Ectodermal cell (in vitro differentiated cells): ENCODE results near the gene PRKCA.
"Not testable (repeated sequence)": the region's sequence is repeated elsewhere in the genome, so short reads cannot be mapped to it uniquely, and the experiment has no call there.

Experiments
- H3K27ac ChIP-seq: 2 replicates; pipeline ENCODE4 v1.7.0; 2013; ENCODE audit warnings: mild to moderate bottlenecking, low read depth, low read length; ENCODE audit not compliant: insufficient read depth, poor library complexity, severe bottlenecking
- H3K27me3 ChIP-seq: 2 replicates; pipeline ENCODE4 v1.7.0; 2013; ENCODE audit warnings: mild to moderate bottlenecking, low read length; ENCODE audit not compliant: insufficient read depth, control insufficient read depth, poor library complexity, severe bottlenecking
- H3K36me3 ChIP-seq: one replicate; pipeline ENCODE4 v1.7.0; 2013; ENCODE audit warnings: low read length; ENCODE audit not compliant: control insufficient read depth, insufficient read depth
- H3K4me1 ChIP-seq: one replicate; pipeline ENCODE4 v1.7.0; 2013; ENCODE audit warnings: low read length; ENCODE audit not compliant: control insufficient read depth, insufficient read depth
- H3K4me3 ChIP-seq: 2 replicates; pipeline ENCODE4 v1.7.0; 2013; ENCODE audit warnings: low read depth, low read length, control low read depth; ENCODE audit not compliant: insufficient read depth
- H3K9me3 ChIP-seq: 2 replicates; pipeline ENCODE4 v1.7.0; 2013; ENCODE audit warnings: mild to moderate bottlenecking, low read length, moderate library complexity; ENCODE audit not compliant: control insufficient read depth
- WGBS, 2 experiments: methylation state at CpG; one replicate each; pipeline ENCODE4 v1.1.7; 2013; ENCODE audit warnings: missing lambda C conversion rate in 2 of 2; 5-methylcytosine and 5-hydroxymethylcytosine counted together

PRKCA gene

DNA sequence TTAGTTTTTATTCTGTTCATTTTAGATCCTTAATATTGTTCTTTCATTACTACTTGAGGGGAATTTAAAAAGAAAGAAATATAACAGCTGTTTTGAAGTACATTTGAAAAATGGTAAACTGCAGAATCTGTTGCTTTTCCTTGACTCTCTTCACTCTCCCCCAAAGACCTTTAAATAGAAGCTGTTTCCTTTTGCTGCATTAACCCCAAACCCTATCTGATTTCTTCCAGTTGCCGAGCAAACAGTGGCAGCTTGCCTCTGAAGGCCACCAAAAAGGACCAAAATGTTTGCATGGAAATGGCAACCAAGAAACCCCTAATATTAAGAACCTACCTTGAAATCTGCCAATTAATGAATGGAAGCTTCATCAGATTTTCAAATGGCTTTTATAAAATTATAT lies 37.1 kb downstream of the PRKCA start:
- H3K36me3 ChIP-seq: no peaks in the 10 kb centered on the region
- H3K27ac ChIP-seq: no peak overlapping the region
- no peak overlapping the region for H3K4me3 ChIP-seq
- no peaks in the 10 kb centered on the region for H3K27me3 ChIP-seq
- whole genome bisulfite sequencing, 2 experiments: 70 to 85% methylated on average over 1 of the region's 1 CpG
- no peaks in the 10 kb centered on the region for H3K9me3 ChIP-seq
- peaks cover 3% of the 10 kb centered on the region for H3K4me1 ChIP-seq

DNA sequence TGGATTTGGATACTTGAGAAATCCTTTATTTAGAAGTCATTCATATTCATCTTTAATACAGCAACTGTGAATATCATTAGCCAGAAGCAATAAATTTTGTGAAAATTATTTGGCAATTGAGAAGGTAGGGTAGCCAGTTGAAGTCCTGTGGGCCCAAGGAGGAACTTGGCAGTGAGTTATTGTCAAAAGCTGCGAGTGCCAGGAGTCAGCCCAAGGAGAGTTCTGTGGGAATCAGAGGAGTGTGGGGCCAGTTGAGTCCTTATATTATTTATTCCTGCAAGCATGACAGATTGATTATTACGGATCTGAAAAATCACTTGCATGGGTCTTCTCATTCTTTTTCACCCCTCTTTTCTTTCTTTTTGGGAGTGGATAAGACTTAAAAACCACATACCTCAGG lies 38.3 kb downstream of the PRKCA start:
- Histone ChIP-seq H3K27ac (no peak overlapping the region), H3K9me3 (no peaks in the 10 kb centered on the region), H3K36me3 (no peaks in the 10 kb centered on the region), H3K4me3 (no peak overlapping the region), H3K4me1 (peaks cover 3% of the 10 kb centered on the region), H3K27me3 (no peaks in the 10 kb centered on the region)
- 88 to 93% methylated on average over 2 of the region's 2 CpGs for WGBS, 2 experiments

GRCh38 chr17:66341462-66341861 lies 39.0 kb downstream of the PRKCA start:
- H3K4me3 ChIP-seq: no peak overlapping the region

GRCh38 chr17:66342263-66342662 lies 39.9 kb downstream of the PRKCA start:
- H3K4me3 ChIP-seq, H3K9me3 ChIP-seq, H3K27ac ChIP-seq, H3K27me3 ChIP-seq, H3K36me3 ChIP-seq, H3K4me1 ChIP-seq: not testable (repeated sequence)
- WGBS, 2 experiments: 95 to 96% methylated on average over 4 of the region's 4 CpGs

More at GRCh38 chr17:66341462-66341861, 39.0 kb downstream of the PRKCA start:
- no peaks in the 10 kb centered on the region for H3K27me3 ChIP-seq
- H3K9me3 ChIP-seq: no peaks in the 10 kb centered on the region
- peaks cover 3% of the 10 kb centered on the region for H3K4me1 ChIP-seq
- H3K36me3 ChIP-seq: no peaks in the 10 kb centered on the region
- H3K27ac ChIP-seq: no peak overlapping the region
- WGBS, 2 experiments: 96 to 98% methylated on average over 3 to 4 of the region's 4 CpGs

DNA sequence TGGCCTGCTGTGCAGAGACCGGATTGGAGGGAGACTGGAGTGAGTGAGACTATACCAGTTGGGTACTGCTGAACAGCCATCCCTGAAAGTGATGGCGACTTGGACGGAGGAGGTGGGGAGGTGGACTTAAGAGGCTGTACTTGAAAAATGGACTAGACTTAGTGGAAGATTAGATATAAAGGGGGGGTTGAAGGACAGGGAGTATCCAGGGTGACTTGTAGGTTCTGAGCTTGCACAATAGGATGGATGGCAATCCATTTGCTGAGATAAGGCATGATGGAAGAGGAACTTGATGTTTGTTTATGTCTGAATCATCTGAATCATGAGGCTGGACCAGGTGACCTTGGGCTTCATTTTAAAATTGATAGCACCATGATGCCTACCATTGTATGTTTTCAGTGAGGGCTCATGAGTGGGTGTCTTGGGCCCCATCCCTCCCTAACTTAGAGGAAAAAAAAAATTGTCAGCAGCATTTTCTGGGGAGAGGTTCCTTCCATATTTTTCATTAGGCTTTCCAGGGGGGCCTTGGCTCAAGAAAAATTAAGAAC lies 41.2 kb downstream of the PRKCA start:
- H3K27ac ChIP-seq: no peak overlapping the region
- H3K27me3 ChIP-seq: no peaks in the 10 kb centered on the region
- peaks cover 7% of the 10 kb centered on the region for H3K4me1 ChIP-seq
- WGBS, 2 experiments: 96 to 98% methylated on average over 3 of the region's 3 CpGs
- no peaks in the 10 kb centered on the region for H3K36me3 ChIP-seq
- H3K4me3 ChIP-seq: no peak overlapping the region
- no peaks in the 10 kb centered on the region for H3K9me3 ChIP-seq

- 94 to 96% methylated on average over 4 of the region's 4 CpGs for WGBS, 2 experiments
- Histone ChIP-seq H3K27ac (no peak overlapping the region), H3K36me3 (no peaks in the 10 kb centered on the region), H3K9me3 (no peaks in the 10 kb centered on the region), H3K4me3 (no peak overlapping the region), H3K27me3 (no peaks in the 10 kb centered on the region), H3K4me1 (peaks cover 8% of the 10 kb centered on the region)
Observed at GRCh38 chr17:66344473-66344872, 42.1 kb downstream of the PRKCA start.

GRCh38 chr17:66345264-66345663 lies 42.9 kb downstream of the PRKCA start:
- no peaks in the 10 kb centered on the region for H3K27me3 ChIP-seq
- H3K36me3 ChIP-seq: no peaks in the 10 kb centered on the region
- no peaks in the 10 kb centered on the region for H3K9me3 ChIP-seq
- H3K4me1 ChIP-seq: peaks cover 11% of the 10 kb centered on the region
- no peak overlapping the region for H3K4me3 ChIP-seq
- no peak overlapping the region for H3K27ac ChIP-seq
- WGBS, 2 experiments: 69 to 79% methylated on average over 4 of the region's 4 CpGs

- not testable (repeated sequence) for H3K9me3 ChIP-seq, H3K27me3 ChIP-seq, H3K36me3 ChIP-seq, H3K27ac ChIP-seq, H3K4me3 ChIP-seq
- peaks cover 11% of the 10 kb centered on the region for H3K4me1 ChIP-seq
- 94 to 97% methylated on average over 12 of the region's 12 CpGs for whole genome bisulfite sequencing, 2 experiments
Observed at GRCh38 chr17:66345949-66346638, 43.7 kb downstream of the PRKCA start.

DNA sequence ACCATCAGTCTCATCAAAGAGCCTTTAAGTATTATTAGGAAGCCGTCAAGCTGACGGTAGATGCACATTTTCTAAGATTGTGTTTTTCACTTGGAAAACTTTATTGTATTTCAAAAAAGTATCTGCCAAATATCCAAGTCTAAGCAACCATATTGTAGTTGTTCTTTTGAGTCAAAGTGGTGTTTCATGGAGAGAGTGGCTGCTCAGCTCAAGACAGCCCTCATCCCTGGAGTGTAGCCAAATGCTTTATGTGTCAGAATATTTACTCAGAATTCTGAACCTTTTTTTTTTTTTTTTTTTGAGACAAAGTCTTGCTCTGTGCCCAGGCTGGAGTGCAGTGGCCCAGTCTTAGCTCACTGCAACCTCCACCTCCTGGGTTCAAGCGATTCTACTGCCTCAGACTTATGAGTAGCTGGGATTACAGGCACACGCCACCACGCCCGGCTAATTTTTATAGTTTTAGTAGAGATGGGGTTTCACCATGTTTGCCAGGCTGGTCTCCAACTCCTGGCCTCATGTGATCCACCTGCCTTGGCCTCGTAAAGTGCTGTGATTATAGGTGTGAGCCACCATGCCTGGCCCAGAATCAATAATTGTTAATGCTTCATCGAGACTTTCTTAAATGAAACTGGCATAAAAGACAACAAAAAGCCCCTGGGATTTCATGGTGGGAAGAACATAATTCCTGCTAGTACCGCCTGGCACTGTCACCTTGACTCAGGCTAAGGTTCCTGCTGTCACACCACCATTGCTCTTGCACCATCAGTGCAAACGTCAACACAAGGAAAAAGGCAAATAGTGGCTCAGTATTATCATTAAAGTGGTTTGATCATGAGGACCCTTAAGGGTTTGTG lies 45.5 kb downstream of the PRKCA start:
- H3K27me3 ChIP-seq: no peaks in the 10 kb centered on the region
- peaks cover 11% of the 10 kb centered on the region for H3K4me1 ChIP-seq
- no peak overlapping the region for H3K4me3 ChIP-seq
- WGBS, 2 experiments: 90 to 91% methylated on average over 9 to 10 of the region's 10 CpGs
- no peaks in the 10 kb centered on the region for H3K9me3 ChIP-seq
- H3K36me3 ChIP-seq: no peaks in the 10 kb centered on the region
- H3K27ac ChIP-seq: no peak overlapping the region

DNA sequence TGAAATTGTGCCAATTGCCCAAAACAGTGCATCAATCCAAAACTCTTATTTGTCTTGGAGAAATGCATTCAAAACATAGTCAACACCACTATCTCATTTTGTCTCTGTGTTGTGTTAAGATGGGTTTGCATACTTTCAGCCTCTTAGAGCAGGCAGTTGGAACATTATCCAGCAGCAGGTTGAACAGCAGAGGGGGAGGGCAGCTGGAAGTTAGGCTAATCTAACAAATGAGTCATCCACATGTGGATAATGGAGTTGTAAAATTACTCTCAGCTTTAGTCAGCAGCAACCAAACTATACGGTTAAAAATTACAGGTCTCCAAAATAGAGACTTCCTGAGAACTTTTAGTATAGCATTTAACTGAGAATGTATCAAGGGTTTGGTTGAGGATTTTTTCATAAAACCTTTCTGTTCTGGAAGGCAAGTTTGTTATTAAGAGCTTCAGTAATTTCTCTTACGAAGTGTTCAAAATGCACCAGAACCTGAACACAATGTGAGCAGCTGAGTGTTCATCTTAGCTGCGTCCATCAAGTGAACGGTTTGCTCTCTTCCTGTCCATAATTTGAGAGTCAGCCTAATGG lies 46.3 kb downstream of the PRKCA start:
- H3K9me3 ChIP-seq: no peaks in the 10 kb centered on the region
- H3K27ac ChIP-seq: no peak overlapping the region
- H3K4me3 ChIP-seq: no peak overlapping the region
- no peaks in the 10 kb centered on the region for H3K27me3 ChIP-seq
- 92 to 96% methylated on average over 4 of the region's 4 CpGs for WGBS, 2 experiments
- H3K36me3 ChIP-seq: no peaks in the 10 kb centered on the region
- peaks cover 11% of the 10 kb centered on the region for H3K4me1 ChIP-seq
